OCI-LY7 (cell line): ENCODE measurements around the gene NUDT8. TPM values are rescaled to one million over a fixed set of nuclear protein-coding genes. Genes with fewer than 3 reads are reported as not detected.

Source experiments
- BruUV-seq: library from RNA; stranded (reverse); fragments of 400-500 nt; replicated peaks from 2 replicates; lab custom pipeline; 2021; lab: Mats Ljungman, UMichigan
- CTCF ChIA-PET: fragments of 300-600 bp; sonication (Branson Sonifier 250); formaldehyde crosslinking; loops from one replicate; lab custom pipeline; 2022; ENCODE audit warnings: antibody characterized with exemption; ENCODE audit not compliant: unreplicated experiment; lab: Charles Lee
- POLR2A ChIA-PET: fragments of 300-600 bp; sonication (Branson Sonifier 250); formaldehyde crosslinking; loops from one replicate; lab custom pipeline; 2022; ENCODE audit warnings: antibody characterized with exemption; lab: Charles Lee
- DNase-seq: peaks from one replicate; pipeline ENCODE4 v3.0.0-alpha.2; 2015; ENCODE audit warnings: low spot score
- H2AFZ ChIP-seq: fragments of 200-600 bp; sonication (generic), shearing (Covaris generic); 2 replicates; pipeline ENCODE4 v1.6.1; 2014; ENCODE audit warnings: mild to moderate bottlenecking, antibody characterized with exemption, low read length, moderate library complexity
- H3K27ac ChIP-seq: fragments of 200-600 bp; sonication (generic); 2 replicates; pipeline ENCODE4 v1.5.1; 2014; ENCODE audit warnings: mixed run types, low read depth, mild to moderate bottlenecking, moderate library complexity, low read length, inconsistent platforms; ENCODE audit not compliant: poor library complexity, severe bottlenecking
- H3K36me3 ChIP-seq: fragments of 200-600 bp; sonication (generic); 2 replicates; pipeline ENCODE4 v1.6.1; 2014; ENCODE audit warnings: mild to moderate bottlenecking, antibody characterized with exemption, low read length, moderate library complexity, mixed read lengths; ENCODE audit not compliant: insufficient read depth
- H3K4me1 ChIP-seq: fragments of 200-600 bp; sonication (generic); 2 replicates; pipeline ENCODE4 v1.5.1; 2014; ENCODE audit warnings: mild to moderate bottlenecking, low read length; ENCODE audit not compliant: insufficient read depth, poor library complexity, severe bottlenecking
- H3K4me2 ChIP-seq: fragments of 200-600 bp; sonication (generic); 2 replicates; pipeline ENCODE4 v1.6.1; 2014; ENCODE audit warnings: mild to moderate bottlenecking, low read length
- H3K4me3 ChIP-seq: fragments of 200-600 bp; sonication (generic); 2 replicates; pipeline ENCODE4 v1.5.1; 2014; ENCODE audit warnings: mild to moderate bottlenecking, low read depth, low read length; ENCODE audit not compliant: poor library complexity, severe bottlenecking
- H3K79me2 ChIP-seq: fragments of 200-600 bp; sonication (generic); 2 replicates; pipeline ENCODE4 v1.6.1; 2016; ENCODE audit warnings: low read depth, mild to moderate bottlenecking, low read length, moderate library complexity, mixed read lengths; ENCODE audit not compliant: insufficient read depth
- H3K9me2 ChIP-seq: fragments of 200-600 bp; sonication (generic); 2 replicates; pipeline ENCODE4 v1.6.1; 2016; ENCODE audit warnings: mild to moderate bottlenecking, low read length, mixed read lengths; ENCODE audit not compliant: insufficient read depth
- H3K9me3 ChIP-seq: fragments of 200-600 bp; sonication (generic); 2 replicates; pipeline ENCODE4 v1.6.1; 2014; ENCODE audit warnings: mild to moderate bottlenecking, mixed run types, low read length, mixed read lengths
- H4K20me1 ChIP-seq: fragments of 200-600 bp; sonication (generic); 2 replicates; pipeline ENCODE4 v1.6.1; 2014; ENCODE audit warnings: mild to moderate bottlenecking, antibody characterized with exemption, low read length, moderate library complexity, mixed read lengths; ENCODE audit not compliant: insufficient read depth
- EZH2phosphoT487 ChIP-seq: fragments of 200-600 bp; sonication (generic); IDR thresholded peaks from 2 replicates; pipeline ENCODE4 v1.6.1; 2018; ENCODE audit warnings: low read depth, borderline replicate concordance, mild to moderate bottlenecking, mixed run types, antibody characterized with exemption, low read length, moderate library complexity, mixed read lengths
- intact Hi-C: fragments of 100-400 bp; cut with micrococcal nuclease; formaldehyde crosslinking; loops from one replicate; pipeline ENCODE4 v1.10.0; 2022; ENCODE audit not compliant: unreplicated experiment
- total RNA-seq, 2 experiments: library from RNA; depleted of rRNA in 1 of 2; stranded (reverse); fragments of >200 nt in 1 of 2; shearing (Covaris generic) in 1 of 2; gene quantifications; 2 replicates each; pipeline ENCODE4 v1.2.3, GENCODE V29; 2014 to 2022
- TF ChIP-seq, protein P1 (sequence below): fragments of 200-600 bp; sonication (generic); conservative IDR thresholded peaks from 2 replicates; pipeline ENCODE4 v1.5.1; 2014; ENCODE audit warnings: mild to moderate bottlenecking, antibody characterized with exemption, low read length, moderate library complexity, mixed read lengths

Gene NUDT8
- total RNA-seq, 2 experiments from 2014 or later, result 20.4 to 35.4 TPM

DNA sequence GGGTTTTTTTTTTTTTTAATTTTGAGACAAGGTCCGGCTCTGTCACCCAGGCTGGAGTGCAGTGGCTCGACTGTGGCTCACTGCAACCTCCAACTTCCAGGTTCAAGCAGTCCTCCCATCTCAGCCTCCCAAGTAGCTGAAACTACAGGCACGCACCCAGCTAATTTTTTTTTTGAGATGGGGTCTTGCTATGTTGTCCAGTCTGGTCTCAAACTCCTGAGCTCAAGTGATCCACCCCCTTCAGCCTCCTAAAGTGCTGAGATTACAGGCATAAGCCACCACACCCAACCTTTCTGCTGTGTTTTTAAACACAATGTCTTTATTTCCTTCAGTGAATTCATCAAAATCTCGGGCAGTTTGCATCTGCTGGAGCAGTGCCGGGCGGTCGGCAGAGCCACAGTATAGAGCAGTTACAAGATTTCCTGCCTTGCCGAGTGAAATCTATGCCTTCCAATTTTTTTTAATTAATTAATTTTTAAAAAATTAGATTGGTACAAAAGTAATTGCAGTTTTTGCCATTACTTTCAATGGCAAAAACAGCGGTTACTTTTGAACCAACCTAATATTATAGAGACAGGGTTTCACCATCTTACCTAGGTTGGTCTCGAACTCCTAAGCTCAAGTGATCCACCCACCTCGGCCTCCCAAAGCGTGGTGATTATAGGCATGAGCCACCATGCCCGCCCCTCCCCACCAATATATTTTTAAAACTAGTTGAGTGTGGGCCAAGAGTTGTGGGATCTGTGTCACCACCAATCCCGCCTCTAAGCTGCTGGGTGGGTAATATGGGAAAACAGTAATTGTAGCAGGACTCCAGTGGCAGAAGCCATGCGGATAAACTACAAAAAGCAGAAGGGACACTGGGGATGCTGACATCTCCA lies 23.5 kb upstream of the NUDT8 start:
- Histone ChIP-seq H3K4me1 (peaks cover 45% of the 10 kb centered on the region), H3K9me3 (peaks cover 31% of the 10 kb centered on the region), H3K4me3 (no peak overlapping the region), H2AFZ (no peak overlapping the region), H3K79me2 (peaks cover 5% of the 10 kb centered on the region; the same call in 1 of the 2 replicates), H3K9me2 (no peaks in the 10 kb centered on the region), H3K36me3 (peaks cover 21% of the 10 kb centered on the region), H3K27ac (no peak overlapping the region), H4K20me1 (no peaks in the 10 kb centered on the region), H3K4me2 (no peak overlapping the region)
- no peak for DNase-seq
- CTCF ChIA-PET, result no interaction called here
- POLR2A ChIA-PET, result interaction anchor here (0.7 to 1.0 kb wide), 3 partner anchors 8 to 1109 kb away, joined by 3 to 4 read pairs (median 3); no protein-coding TSS in a partner anchor
- no TSS peak for BruUV-seq
- intact Hi-C loops, result no loop called here
- TF ChIP-seq, protein P1, sequence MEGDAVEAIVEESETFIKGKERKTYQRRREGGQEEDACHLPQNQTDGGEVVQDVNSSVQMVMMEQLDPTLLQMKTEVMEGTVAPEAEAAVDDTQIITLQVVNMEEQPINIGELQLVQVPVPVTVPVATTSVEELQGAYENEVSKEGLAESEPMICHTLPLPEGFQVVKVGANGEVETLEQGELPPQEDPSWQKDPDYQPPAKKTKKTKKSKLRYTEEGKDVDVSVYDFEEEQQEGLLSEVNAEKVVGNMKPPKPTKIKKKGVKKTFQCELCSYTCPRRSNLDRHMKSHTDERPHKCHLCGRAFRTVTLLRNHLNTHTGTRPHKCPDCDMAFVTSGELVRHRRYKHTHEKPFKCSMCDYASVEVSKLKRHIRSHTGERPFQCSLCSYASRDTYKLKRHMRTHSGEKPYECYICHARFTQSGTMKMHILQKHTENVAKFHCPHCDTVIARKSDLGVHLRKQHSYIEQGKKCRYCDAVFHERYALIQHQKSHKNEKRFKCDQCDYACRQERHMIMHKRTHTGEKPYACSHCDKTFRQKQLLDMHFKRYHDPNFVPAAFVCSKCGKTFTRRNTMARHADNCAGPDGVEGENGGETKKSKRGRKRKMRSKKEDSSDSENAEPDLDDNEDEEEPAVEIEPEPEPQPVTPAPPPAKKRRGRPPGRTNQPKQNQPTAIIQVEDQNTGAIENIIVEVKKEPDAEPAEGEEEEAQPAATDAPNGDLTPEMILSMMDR, result no peak
- TF ChIP-seq EZH2phosphoT487, result no peak

DNA sequence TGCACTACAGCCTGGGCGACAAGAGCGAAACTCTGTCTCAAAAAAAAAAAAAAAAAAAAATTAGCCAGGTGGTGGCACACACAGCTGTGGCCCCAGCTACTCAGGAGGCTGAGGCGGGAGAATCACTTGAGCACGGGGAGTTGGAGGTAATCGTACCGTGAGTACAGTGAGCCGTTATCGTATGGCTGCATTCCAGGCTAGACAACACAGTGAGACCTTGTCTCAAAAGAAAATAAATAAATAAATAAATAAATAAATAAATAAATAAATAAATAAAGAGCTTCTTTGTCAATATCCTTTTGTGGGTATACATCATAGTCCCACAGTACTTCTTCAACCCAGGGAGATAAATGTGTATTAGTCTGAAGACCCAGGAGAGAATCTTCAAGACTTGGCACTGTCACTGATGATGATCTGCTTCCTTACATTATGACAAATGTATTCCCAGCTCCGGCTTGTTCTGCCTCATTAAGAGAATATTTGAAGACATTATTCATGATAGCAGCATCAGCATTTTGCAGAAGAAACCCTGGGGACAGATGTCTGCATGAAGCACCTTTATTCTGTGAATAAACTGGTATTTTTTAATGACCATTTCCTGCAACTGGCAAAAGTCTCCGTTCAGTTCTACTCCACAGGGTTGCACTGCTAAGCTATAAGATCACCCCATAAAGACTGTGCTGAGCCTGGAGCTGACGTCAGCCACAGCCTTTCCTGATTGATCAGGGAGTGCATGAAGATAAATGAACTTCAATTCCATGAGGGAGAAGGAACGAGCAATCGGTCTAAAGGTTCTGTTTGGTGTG lies 22.4 kb upstream of the NUDT8 start:
- ChIA-PET POLR2A (interaction anchor here (1.0 to 8.0 kb wide), 2 partner anchors 7 to 62 kb away, joined by 4 to 69 read pairs; no protein-coding TSS in a partner anchor), CTCF (interaction anchor here (0.6 kb wide), 1 partner anchor 187 kb away, joined by 3 read pairs; no protein-coding TSS in a partner anchor)
- TF ChIP-seq, protein P1, result no peak
- TF ChIP-seq EZH2phosphoT487, result no peak

More for the DNA sequence above, 22.4 kb upstream of the NUDT8 start:
- Histone ChIP-seq H3K4me2 (no peak overlapping the region), H3K36me3 (peaks cover 13% of the 10 kb centered on the region; the same call in 1 of the 2 replicates), H3K4me3 (no peak overlapping the region), H3K9me3 (peaks cover 21% of the 10 kb centered on the region), H3K4me1 (peaks cover 53% of the 10 kb centered on the region), H3K79me2 (peaks cover 5% of the 10 kb centered on the region; the same call in 1 of the 2 replicates), H4K20me1 (no peaks in the 10 kb centered on the region), H3K9me2 (no peaks in the 10 kb centered on the region), H2AFZ (no peak overlapping the region), H3K27ac (peak overlapping the region; percentile 42)
- intact Hi-C loops, result no loop called here
- DNase-seq, result no peak
- BruUV-seq, result no TSS peak
